ENCODE measurements around the gene FMNL2.
A peak's percentile ranks its signal among the peaks of the same experiment; 100 is the strongest.

The FMNL2 gene

DNA sequence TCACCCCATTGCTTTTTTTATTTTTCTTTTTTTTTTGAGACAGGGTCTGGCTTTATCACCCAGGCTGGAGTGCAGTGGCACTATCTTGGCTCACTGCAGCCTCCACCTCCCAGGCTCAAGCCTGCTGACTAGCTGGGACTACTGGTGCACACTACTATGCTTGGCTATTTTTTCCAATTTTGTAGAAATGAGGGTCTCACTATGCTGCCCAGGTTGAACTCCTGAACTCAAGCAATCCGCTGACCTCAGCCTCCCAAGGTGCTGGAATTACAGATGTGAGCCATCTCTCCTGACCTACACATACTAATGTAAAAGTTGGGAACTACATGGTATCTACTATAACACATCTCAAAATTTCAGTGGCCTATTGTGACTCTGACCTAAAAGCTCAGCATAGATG lies 101.2 kb downstream of the FMNL2 start:
- H3K4me3 ChIP-seq (ENCODE audit: low read depth, low read length), result no peak overlapping the region
- no peak for DNase-seq (ENCODE audit: low read depth, low spot score)
- in situ Hi-C loops (cut with HindIII; ENCODE audit: low sequenced_read_pairs), result no loop called here
- TF ChIP-seq, protein P1, sequence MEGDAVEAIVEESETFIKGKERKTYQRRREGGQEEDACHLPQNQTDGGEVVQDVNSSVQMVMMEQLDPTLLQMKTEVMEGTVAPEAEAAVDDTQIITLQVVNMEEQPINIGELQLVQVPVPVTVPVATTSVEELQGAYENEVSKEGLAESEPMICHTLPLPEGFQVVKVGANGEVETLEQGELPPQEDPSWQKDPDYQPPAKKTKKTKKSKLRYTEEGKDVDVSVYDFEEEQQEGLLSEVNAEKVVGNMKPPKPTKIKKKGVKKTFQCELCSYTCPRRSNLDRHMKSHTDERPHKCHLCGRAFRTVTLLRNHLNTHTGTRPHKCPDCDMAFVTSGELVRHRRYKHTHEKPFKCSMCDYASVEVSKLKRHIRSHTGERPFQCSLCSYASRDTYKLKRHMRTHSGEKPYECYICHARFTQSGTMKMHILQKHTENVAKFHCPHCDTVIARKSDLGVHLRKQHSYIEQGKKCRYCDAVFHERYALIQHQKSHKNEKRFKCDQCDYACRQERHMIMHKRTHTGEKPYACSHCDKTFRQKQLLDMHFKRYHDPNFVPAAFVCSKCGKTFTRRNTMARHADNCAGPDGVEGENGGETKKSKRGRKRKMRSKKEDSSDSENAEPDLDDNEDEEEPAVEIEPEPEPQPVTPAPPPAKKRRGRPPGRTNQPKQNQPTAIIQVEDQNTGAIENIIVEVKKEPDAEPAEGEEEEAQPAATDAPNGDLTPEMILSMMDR (IDR thresholded peaks at IDR 0.05; ENCODE audit: low read depth, low read length), result no peak

DNA sequence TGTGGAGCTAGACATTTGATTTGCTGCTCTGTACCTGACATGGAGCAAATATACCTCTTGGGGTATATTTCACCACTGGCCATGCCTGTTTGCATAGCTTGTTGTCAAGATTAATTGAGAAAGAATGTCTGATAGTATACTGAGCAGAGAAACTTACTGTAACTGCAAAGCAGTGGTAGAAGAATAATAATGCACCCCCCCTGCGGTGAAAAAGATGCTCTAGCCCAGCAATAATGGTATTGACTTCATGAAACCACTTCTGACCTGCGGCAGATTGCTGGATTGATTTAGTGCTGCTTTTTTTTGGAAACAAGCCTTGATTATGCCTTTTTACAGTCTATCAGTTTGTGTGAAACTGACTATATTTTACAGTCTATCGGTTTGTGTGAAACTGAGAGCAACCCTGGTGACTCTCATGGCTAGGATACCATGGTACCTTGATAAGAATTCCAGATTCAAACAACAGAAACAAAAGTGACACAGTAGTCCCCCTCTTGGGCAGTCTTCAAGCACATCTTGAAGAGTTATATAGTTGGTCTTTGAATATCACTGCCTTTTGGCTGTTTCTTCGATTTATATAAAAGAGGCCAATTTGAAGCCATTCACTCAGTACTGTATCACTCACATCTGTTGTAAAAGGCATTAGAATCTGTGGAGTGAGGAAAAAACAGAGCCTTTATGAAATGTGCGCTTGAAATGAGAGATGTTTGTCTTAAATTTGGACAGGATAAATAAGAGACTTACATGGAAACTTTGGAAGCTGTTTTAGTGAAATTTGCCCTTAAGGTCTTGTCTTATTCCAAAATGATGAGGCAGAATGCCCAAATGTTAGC lies 102.5 kb downstream of the FMNL2 start:
- no peak for DNase-seq (ENCODE audit: low read depth, low spot score)
- TF ChIP-seq, protein P1 (IDR thresholded peaks at IDR 0.05; ENCODE audit: low read depth, low read length), result no peak
- in situ Hi-C loops (cut with HindIII; ENCODE audit: low sequenced_read_pairs), result no loop called here
- no peak overlapping the region for H3K4me3 ChIP-seq (ENCODE audit: low read depth, low read length)

DNA sequence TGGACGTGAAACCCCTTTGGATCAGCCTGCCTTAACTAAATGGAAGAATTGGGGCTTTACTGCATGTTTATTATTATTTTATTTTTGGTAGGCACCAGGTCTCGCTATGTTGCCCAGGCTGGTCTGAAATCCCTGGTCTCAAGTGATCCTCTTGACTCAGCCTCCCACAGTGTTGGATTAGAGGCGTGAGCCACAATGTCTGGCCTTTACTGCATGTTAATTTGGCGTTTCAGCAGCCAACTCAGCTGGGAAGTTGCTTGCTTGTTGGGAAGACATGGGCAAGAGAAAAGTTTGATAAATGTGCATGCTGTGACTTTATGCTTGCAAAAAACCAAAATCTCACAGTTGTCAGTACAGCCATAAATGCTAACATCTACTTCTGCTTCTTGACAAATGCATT lies 105.1 kb downstream of the FMNL2 start:
- in situ Hi-C loops (cut with HindIII; ENCODE audit: low sequenced_read_pairs), result no loop called here
- no peak for DNase-seq (ENCODE audit: low read depth, low spot score)
- H3K4me3 ChIP-seq (ENCODE audit: low read depth, low read length), result no peak overlapping the region
- TF ChIP-seq, protein P1 (IDR thresholded peaks at IDR 0.05; ENCODE audit: low read depth, low read length), result no peak

DNA sequence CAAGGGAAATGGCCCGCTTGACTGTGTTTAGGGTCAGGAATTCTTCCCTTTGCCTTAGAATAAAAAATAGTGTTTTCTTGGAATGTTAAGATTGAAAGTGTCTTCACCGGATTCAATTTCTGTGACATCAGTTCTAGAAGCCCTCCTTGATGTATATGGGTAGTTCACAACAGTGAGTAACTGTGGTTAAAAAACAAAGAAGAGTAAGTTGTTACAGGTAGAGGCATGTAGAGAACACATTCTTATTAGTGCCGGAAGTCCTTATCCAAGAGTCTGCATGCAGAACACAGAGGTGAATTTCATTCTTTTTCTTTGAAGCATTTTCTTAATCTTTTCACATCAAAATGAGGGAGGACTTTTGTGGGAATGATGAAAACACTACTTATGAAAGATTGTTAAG lies 105.5 kb downstream of the FMNL2 start:
- DNase-seq (ENCODE audit: low read depth, low spot score), result no peak
- H3K4me3 ChIP-seq (ENCODE audit: low read depth, low read length), result no peak overlapping the region
- in situ Hi-C loops (cut with HindIII; ENCODE audit: low sequenced_read_pairs), result no loop called here
- TF ChIP-seq, protein P1 (IDR thresholded peaks at IDR 0.05; ENCODE audit: low read depth, low read length), result no peak

DNA sequence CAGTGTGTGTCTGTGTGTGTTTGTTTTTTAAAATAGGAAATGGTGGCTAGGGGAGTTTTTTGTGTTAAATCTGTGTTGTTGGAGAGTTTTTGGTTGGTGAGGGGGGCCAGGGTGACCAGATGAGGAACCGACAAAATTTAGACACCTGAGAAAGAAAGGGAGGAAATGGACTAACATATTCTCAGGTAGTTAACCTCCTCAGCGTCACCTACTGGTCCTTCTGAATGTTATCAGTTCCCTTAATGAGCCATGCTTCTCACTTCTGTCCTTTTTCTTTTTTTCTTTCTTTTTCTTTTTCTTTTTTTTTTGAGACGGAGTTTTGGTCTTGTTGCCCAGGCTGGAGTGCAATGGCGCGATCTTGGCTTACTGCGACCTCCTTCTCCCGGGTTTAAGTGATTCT lies 107.0 kb downstream of the FMNL2 start:
- H3K4me3 ChIP-seq (ENCODE audit: low read depth, low read length), result no peak overlapping the region
- in situ Hi-C loops (cut with HindIII; ENCODE audit: low sequenced_read_pairs), result no loop called here
- TF ChIP-seq, protein P1 (IDR thresholded peaks at IDR 0.05; ENCODE audit: low read depth, low read length), result no peak
- DNase-seq (ENCODE audit: low read depth, low spot score), result no peak

DNA sequence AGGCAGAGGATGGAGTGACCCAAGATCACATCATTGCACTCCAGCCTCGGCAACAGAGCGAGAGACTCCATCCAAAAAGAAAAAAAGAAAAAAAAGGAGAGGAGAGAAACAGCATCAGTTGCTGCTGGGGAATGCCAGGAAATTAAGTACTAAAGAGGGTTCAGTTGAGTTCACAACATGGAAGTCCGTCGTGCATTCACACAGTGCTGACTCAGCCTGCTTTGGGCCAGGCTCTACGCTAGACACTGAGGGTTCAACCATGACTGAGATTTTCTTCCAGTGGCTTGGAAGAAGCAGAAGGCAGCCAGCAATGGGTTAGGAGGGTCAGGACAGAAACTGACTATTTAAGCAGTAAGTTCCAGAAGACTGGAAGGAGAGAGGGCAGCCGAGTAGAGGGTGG lies 108.8 kb downstream of the FMNL2 start:
- in situ Hi-C loops (cut with HindIII; ENCODE audit: low sequenced_read_pairs), result no loop called here
- TF ChIP-seq, protein P1 (IDR thresholded peaks at IDR 0.05; ENCODE audit: low read depth, low read length), result no peak
- peak; percentile 66 for DNase-seq (ENCODE audit: low read depth, low spot score)
- no peak overlapping the region for H3K4me3 ChIP-seq (ENCODE audit: low read depth, low read length)

Data from astrocyte of the spinal cord (primary cell).